Upper lobe of left lung (tissue), 4 donors: ENCODE data around the gene DNLZ.

Source experiments
- POLR2A ChIP-seq, 4 donors: fragments of 450-650 bp; IDR thresholded peaks; one replicate each; pipeline ENCODE4 v1.5.1; 2016 to 2017; ENCODE audit warnings: antibody characterized with exemption in 4 of 4, mild to moderate bottlenecking in 2 of 4
- TF ChIP-seq, protein P1 (sequence below), 6 experiments: fragments of 450-650 bp in 4 of 6; fragments of 200-600 bp in 2 of 6; sonication (generic) in 2 of 6; IDR thresholded peaks; one replicate each; pipeline ENCODE4 v1.5.1; 2016 to 2019; ENCODE audit warnings: antibody characterized with exemption in 6 of 6

DNA sequence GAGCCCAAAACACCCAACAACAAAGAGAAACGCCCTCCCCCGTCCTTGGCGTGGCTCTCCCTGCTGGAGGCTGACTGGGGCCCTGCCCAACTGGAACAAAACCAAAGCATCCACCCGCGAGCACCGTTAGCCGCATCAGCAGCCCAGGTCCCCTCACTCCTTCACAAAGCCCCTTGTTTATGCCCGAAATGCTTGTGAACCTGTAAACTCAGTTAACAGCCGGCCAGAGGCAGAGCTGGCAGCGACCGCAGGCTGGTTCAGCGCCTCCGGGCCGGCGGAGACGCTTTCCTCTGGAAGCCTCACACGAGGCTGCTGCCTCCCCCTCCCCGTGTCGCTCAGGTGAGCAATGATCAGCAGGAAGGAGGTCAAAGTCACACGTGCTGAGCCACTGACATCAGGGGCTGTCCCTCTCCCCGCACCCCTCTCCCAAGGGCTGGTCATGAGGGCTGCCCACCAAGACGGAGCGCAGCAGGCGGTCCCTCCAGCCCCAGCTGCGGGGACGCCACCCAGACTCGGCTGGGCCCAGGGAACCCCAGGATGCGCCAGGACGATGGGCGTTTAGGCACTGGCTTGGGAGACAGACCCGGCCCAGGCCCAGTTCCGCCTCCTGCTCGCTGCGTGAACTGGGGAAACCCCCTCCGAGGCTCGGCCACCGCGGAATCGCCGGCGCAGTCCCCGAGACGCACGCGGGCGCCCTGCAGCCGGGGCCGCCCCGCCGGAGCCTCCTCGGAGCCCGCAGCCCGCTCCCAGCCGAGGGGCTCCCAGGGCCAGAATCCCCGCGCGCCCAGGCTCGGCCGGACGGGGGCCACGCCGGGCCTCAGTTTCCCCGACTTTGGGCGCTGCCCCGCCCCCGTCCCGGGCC, 35.9 kb upstream of the DNLZ start:
- TF ChIP-seq, protein P1, sequence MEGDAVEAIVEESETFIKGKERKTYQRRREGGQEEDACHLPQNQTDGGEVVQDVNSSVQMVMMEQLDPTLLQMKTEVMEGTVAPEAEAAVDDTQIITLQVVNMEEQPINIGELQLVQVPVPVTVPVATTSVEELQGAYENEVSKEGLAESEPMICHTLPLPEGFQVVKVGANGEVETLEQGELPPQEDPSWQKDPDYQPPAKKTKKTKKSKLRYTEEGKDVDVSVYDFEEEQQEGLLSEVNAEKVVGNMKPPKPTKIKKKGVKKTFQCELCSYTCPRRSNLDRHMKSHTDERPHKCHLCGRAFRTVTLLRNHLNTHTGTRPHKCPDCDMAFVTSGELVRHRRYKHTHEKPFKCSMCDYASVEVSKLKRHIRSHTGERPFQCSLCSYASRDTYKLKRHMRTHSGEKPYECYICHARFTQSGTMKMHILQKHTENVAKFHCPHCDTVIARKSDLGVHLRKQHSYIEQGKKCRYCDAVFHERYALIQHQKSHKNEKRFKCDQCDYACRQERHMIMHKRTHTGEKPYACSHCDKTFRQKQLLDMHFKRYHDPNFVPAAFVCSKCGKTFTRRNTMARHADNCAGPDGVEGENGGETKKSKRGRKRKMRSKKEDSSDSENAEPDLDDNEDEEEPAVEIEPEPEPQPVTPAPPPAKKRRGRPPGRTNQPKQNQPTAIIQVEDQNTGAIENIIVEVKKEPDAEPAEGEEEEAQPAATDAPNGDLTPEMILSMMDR (IDR thresholded peaks at IDR 0.05): no peak
- TF ChIP-seq POLR2A (IDR thresholded peaks at IDR 0.05): no peak
